ENCODE measurements around the gene ESRRA.

GRCh38 chr11:64316672-64317324 is 11.5 kb downstream of the ESRRA start:
- no peak for TF ChIP-seq CTCF (IDR thresholded peaks at IDR 0.05)
- TF ChIP-seq POLR2A (IDR thresholded peaks at IDR 0.05), result no peak
